GM18505 (cell line): ENCODE measurements around the gene PRSS21.

Experiments
- ATAC-seq: cut with Tn5 transposase; IDR thresholded peaks from one replicate; pipeline ENCODE4 v1.9.1; 2021; ENCODE audit not compliant: unreplicated experiment
- POLR2A ChIP-seq: IDR thresholded peaks from 4 replicates; pipeline ENCODE4 v1.6.1; 2011; ENCODE audit warnings: borderline replicate concordance; ENCODE audit not compliant: insufficient read depth, insufficient read length; ENCODE audit errors: extremely low read depth

PRSS21 gene

DNA sequence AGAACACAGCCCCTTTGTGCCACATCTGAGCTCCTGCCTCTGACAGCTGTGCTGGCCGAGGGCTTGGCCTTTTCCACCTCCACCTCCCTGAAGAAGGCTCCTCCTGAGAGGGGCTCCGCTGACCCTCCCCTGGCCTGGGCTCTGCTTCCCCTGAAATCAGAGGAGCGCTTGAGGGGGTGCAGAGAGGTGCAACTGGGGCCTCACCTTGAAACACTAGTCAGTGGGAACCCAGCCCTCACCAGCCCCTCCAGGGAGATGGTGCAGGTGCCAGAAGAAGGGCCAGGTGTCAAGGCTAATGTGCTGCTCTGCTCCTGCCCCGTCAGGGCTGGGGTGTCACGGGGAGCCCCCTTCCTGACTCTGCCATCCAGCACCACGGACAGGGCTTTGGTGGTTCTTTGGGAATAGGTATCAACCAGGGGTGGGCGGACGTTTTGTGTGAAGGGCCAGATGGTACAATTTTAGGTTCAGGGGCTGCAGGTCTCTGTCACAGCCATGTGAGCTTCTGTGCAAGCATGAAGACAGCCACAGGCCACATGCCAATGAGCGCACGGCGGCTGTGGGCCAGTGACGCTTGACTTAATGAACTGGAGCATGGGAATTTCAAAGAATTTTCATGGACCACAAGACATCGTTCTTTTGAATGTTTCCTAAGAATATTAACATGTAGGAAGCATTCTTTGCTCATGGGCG lies 10.9 kb downstream of the PRSS21 start:
- no peak for ATAC-seq
- no peak for TF ChIP-seq POLR2A

- no peak for ATAC-seq
- no peak for TF ChIP-seq POLR2A
Measured at GRCh38 chr16:2828521-2828840, 11.4 kb downstream of the PRSS21 start.

DNA sequence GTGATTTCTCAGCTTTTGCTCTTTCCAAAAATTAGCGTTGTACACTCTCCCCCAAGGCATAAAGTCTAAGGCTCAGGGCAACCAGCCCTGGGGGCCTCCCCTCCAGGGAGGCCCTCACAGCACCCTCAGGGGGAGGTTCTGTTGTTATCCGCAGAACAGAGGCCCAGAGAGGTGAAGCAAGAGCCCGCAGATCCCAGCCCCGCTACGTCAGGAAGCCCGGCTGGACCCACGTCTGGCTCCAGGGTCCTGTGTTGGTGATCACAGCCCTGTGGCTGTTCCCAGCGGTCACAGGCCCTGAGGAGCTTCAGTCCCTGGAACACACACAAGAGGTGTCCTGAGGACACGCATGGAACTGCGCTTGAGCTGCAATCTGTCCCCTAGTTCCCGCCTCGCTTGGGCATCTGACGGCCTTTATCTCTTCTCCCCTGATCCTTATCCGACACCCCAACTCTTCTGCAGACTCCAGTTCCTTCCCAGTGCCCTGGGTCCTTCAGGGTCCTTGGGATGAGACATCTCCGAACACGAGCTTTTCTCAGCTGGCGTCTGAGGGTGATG lies 11.9 kb downstream of the PRSS21 start:
- no peak for TF ChIP-seq POLR2A
- no peak for ATAC-seq

GRCh38 chr16:2829501-2830354 lies 12.7 kb downstream of the PRSS21 start, which contains the start of gene ZG16B:
TSS of gene ZG16B (plus strand) at chr16:2830303. CDS start at chr16:2830442, 139 bp downstream.
- no peak for TF ChIP-seq POLR2A
- no peak for ATAC-seq

GRCh38 chr16:2830355-2830695 lies 13.3 kb downstream of the PRSS21 start:
- no peak for ATAC-seq
- TF ChIP-seq POLR2A: no peak

DNA sequence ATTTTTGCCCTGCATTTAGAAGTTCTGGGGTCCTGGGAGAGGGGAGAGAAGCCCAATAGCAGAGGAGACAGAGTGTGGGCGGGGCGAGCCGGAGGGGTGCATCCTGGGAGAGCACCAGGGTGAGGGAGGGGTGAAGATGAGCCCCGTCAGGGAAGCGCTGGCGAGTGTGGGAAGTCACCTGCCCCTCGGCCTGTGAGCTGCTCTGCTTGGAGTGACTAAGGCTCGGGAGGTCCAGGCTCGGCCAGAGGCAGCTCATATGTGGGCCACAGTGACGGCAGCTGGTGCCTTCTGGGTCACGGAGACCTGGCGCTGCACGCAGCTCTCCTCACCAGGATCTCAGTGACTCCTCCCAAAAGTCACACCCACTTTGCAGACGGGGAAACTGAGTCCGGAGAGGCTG lies 14.2 kb downstream of the PRSS21 start:
- TF ChIP-seq POLR2A: no peak
- ATAC-seq: no peak

GRCh38 chr16:2833776-2834175 lies 16.7 kb downstream of the PRSS21 start:
- no peak for TF ChIP-seq POLR2A
- ATAC-seq: no peak

- no peak for TF ChIP-seq POLR2A
- ATAC-seq: no peak
Measured at GRCh38 chr16:2834968-2835367, 17.9 kb downstream of the PRSS21 start.

- no peak for ATAC-seq
Measured at GRCh38 chr16:2835638-2836493, 18.8 kb downstream of the PRSS21 start.

DNA sequence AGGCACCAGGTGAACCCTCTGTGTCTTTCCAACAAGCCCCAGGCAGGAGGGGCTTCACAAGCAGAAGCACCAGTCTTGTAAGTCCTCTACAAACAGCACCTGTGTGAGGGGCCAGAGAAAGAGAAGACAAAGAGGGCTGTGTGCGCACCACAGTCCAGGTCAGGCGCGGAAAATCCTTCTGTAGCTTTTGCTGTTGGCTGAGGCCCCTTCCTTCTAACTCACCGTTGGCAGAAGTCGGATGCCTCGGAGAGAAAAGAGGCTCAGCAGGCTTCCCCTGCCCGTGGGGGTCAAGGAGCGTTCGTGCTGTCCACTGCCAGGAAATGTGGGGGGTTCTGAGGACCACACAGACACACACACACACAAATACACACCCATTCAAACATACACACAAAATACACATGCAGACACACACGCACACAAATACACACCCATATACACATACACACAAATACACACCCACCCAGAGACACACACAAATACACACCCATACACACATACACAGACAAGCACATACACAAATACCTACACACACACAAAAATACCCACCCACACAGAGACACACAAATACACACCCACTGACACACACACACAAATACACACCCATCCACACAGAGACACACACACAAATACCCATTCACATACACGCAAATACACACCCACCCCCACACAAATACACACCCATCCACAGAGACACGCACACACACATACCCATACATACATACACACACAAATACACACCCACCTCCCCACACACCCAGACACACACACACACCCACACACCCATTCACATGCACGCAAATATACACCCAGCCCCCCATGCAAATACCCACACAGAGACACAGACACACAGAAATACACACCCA lies 19.8 kb downstream of the PRSS21 start:
- TF ChIP-seq POLR2A: no peak
- no peak for ATAC-seq

More at GRCh38 chr16:2835638-2836493, 18.8 kb downstream of the PRSS21 start:
- no peak for TF ChIP-seq POLR2A

DNA sequence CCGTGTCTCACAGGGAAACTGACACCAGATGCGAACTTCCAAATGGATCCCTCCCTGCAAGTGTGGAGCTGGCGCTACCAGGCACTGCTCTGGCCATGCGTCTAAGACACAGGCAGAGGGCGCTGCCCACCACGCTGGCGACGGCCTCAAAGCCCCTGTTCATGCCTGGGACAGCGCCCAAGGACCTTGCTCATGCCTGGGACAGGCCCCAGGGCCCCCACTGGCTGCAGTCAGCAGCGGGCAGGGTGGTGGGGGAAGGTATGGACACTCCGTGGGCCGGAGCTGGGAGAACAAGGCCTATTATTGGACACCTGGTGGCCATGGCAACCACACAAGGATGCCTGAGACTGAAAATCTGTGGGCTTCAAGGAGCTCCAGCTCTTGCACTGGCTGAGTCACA lies 21.9 kb downstream of the PRSS21 start:
- TF ChIP-seq POLR2A: no peak
- ATAC-seq: no peak
